SK-N-SH (cell line): ENCODE results near the gene RAET1L.

Experiments
- CHD2 ChIP-seq: fragments of 150-350 bp; IDR thresholded peaks from 2 replicates; pipeline ENCODE4 v1.6.1; 2018; ENCODE audit warnings: low read length; ENCODE audit not compliant: partially characterized antibody
- CTCF ChIP-seq: fragments of 200-600 bp; sonication (generic); IDR thresholded peaks from 2 replicates; pipeline ENCODE4 v1.6.1; 2017; ENCODE audit warnings: antibody characterized with exemption, mild to moderate bottlenecking, moderate library complexity
- ELF1 ChIP-seq: IDR thresholded peaks from 2 replicates; pipeline ENCODE4 v1.4.0; 2012
- EP300 ChIP-seq, 2 experiments: IDR thresholded peaks; 2 replicates each; pipeline versions ENCODE4 v1.4.0 to v1.6.1; 2012; ENCODE audit warnings: borderline replicate concordance in 1 of 2, low read depth in 1 of 2, low read length in 1 of 2
- EZH2phosphoT487 ChIP-seq: fragments of 200-600 bp; sonication (generic); IDR thresholded peaks from 2 replicates; pipeline ENCODE4 v1.6.1; 2017; ENCODE audit warnings: low read depth, mixed run types, mild to moderate bottlenecking, antibody characterized with exemption, moderate library complexity, borderline replicate concordance
- FOSL2 ChIP-seq: IDR thresholded peaks from 2 replicates; pipeline ENCODE4 v1.4.0; 2012; ENCODE audit warnings: low read depth, mild to moderate bottlenecking, moderate library complexity, borderline replicate concordance
- GABPA ChIP-seq: IDR thresholded peaks from 2 replicates; pipeline ENCODE4 v1.4.0; 2012; ENCODE audit warnings: low read depth, mild to moderate bottlenecking
- MXI1 ChIP-seq: IDR thresholded peaks from 2 replicates; pipeline ENCODE4 v1.6.1; 2012; ENCODE audit warnings: mild to moderate bottlenecking, low read depth, low read length, improper control_type of control experiment
- PBX3 ChIP-seq: IDR thresholded peaks from 2 replicates; pipeline ENCODE4; 2012
- POLR2AphosphoS5 ChIP-seq: IDR thresholded peaks from 2 replicates; pipeline ENCODE4 v1.6.1; 2012; ENCODE audit warnings: low read depth, low read length
- RXRA ChIP-seq: IDR thresholded peaks from 2 replicates; pipeline ENCODE4 v1.4.0; 2012; ENCODE audit warnings: low read depth, mild to moderate bottlenecking, borderline replicate concordance
- YY1 ChIP-seq: IDR thresholded peaks from 2 replicates; pipeline ENCODE4 v1.4.0; 2012; ENCODE audit warnings: low read depth, mild to moderate bottlenecking
- TF ChIP-seq, protein P1 (sequence below): IDR thresholded peaks from 2 replicates; pipeline ENCODE4 v1.6.1; 2012; ENCODE audit warnings: mild to moderate bottlenecking, low read depth, low read length, moderate library complexity
- TF ChIP-seq, protein P2 (sequence below): IDR thresholded peaks from 2 replicates; pipeline ENCODE4 v1.4.0; 2012; ENCODE audit warnings: low read depth, borderline replicate concordance

DNA sequence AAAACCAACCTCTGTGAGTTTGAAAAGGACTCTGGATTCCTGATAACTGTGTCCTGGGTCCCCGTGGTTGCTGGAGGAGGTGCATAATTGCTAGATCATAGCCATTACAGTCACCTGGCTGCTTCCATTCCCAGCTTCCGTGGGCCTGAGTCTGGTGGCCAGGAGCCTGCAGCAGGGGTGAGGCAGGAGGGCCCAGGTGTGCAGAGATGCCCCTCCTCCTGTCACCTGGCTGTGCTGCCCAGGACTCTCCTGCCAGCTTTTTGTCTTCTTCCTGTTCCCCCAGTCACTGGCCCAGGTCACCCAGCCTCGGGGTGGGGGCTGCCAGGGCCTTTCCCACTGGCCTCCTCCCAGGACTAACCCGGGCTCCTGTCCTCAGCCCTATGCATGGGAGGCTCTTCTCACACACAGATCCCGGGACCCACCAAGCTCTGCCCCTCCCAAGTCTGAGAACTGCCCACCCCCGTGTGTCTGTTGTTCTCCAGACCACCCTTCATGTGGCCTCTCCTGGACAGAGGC lies 30.0 kb downstream of the RAET1L start:
- TF ChIP-seq CTCF (no peak), POLR2AphosphoS5 (no peak), RXRA (no peak), EP300 (IDR thresholded peaks at IDR 0.05; ENCODE audit: borderline replicate concordance in 1 of 2, low read depth in 1 of 2, low read length in 1 of 2) (no peak), EZH2phosphoT487 (no peak), FOSL2 (no peak), MXI1 (no peak), YY1 (no peak), ELF1 (no peak), GABPA (no peak), CHD2 (no peak), PBX3 (no peak)
- TF ChIP-seq, protein P1, sequence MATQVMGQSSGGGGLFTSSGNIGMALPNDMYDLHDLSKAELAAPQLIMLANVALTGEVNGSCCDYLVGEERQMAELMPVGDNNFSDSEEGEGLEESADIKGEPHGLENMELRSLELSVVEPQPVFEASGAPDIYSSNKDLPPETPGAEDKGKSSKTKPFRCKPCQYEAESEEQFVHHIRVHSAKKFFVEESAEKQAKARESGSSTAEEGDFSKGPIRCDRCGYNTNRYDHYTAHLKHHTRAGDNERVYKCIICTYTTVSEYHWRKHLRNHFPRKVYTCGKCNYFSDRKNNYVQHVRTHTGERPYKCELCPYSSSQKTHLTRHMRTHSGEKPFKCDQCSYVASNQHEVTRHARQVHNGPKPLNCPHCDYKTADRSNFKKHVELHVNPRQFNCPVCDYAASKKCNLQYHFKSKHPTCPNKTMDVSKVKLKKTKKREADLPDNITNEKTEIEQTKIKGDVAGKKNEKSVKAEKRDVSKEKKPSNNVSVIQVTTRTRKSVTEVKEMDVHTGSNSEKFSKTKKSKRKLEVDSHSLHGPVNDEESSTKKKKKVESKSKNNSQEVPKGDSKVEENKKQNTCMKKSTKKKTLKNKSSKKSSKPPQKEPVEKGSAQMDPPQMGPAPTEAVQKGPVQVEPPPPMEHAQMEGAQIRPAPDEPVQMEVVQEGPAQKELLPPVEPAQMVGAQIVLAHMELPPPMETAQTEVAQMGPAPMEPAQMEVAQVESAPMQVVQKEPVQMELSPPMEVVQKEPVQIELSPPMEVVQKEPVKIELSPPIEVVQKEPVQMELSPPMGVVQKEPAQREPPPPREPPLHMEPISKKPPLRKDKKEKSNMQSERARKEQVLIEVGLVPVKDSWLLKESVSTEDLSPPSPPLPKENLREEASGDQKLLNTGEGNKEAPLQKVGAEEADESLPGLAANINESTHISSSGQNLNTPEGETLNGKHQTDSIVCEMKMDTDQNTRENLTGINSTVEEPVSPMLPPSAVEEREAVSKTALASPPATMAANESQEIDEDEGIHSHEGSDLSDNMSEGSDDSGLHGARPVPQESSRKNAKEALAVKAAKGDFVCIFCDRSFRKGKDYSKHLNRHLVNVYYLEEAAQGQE: no peak
- TF ChIP-seq, protein P2, sequence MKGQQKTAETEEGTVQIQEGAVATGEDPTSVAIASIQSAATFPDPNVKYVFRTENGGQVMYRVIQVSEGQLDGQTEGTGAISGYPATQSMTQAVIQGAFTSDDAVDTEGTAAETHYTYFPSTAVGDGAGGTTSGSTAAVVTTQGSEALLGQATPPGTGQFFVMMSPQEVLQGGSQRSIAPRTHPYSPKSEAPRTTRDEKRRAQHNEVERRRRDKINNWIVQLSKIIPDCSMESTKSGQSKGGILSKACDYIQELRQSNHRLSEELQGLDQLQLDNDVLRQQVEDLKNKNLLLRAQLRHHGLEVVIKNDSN: no peak
